DND-41 (cell line): ENCODE measurements around the gene KIAA0753.

Experiments
- ATAC-seq: fragments of 200-7000 bp; cut with Tn5 transposase; 3 replicates; pipeline ENCODE4 v1.9.1; 2021; ENCODE audit warnings: low read depth; ENCODE audit not compliant: insufficient read depth
- DNase-seq: peaks from one replicate; pipeline ENCODE4 v3.0.0-alpha.2; 2020
- H2AFZ ChIP-seq: 2 replicates; pipeline ENCODE4 v1.6.0; 2012; ENCODE audit warnings: low read depth, low read length
- H3K27ac ChIP-seq: 2 replicates; pipeline ENCODE4 v1.5.1; 2012; ENCODE audit warnings: low read length, inconsistent platforms
- H3K27me3 ChIP-seq: fragments of 200-600 bp; sonication (generic); 2 replicates; pipeline ENCODE4 v1.6.0; 2012; ENCODE audit warnings: low read length, mild to moderate bottlenecking, inconsistent platforms; ENCODE audit not compliant: insufficient read depth, poor library complexity
- H3K36me3 ChIP-seq: 2 replicates; pipeline ENCODE4 v1.5.1; 2012; ENCODE audit warnings: low read length, inconsistent platforms; ENCODE audit not compliant: insufficient read depth
- H3K4me1 ChIP-seq: 2 replicates; pipeline ENCODE4 v1.5.1; 2012; ENCODE audit warnings: mild to moderate bottlenecking, low read length; ENCODE audit not compliant: insufficient read depth
- H3K4me2 ChIP-seq: 2 replicates; pipeline ENCODE4 v1.6.0; 2012; ENCODE audit warnings: mild to moderate bottlenecking, moderate library complexity, low read length, inconsistent platforms; ENCODE audit not compliant: insufficient read depth
- H3K4me3 ChIP-seq, 2 experiments: fragments of 200-600 bp in 1 of 2; shearing (Covaris generic) in 1 of 2; 2 replicates each; pipeline ENCODE4 v1.5.1; 2012 to 2016; ENCODE audit warnings: inconsistent platforms in 2 of 2, low read length in 2 of 2, mild to moderate bottlenecking in 2 of 2, low read depth in 1 of 2, moderate library complexity in 1 of 2
- H3K79me2 ChIP-seq: 2 replicates; pipeline ENCODE4 v1.6.0; 2012; ENCODE audit warnings: low read length, inconsistent platforms; ENCODE audit not compliant: insufficient read depth
- H3K9ac ChIP-seq: 2 replicates; pipeline ENCODE4 v1.6.0; 2012; ENCODE audit warnings: low read depth, mild to moderate bottlenecking, inconsistent platforms, low read length, moderate library complexity
- H3K9me3 ChIP-seq: 2 replicates; pipeline ENCODE4 v1.5.1; 2012; ENCODE audit warnings: low read length, moderate library complexity, mild to moderate bottlenecking, inconsistent platforms; ENCODE audit not compliant: insufficient read depth, severe bottlenecking
- H4K20me1 ChIP-seq: 2 replicates; pipeline ENCODE4 v1.6.0; 2012; ENCODE audit warnings: low read length; ENCODE audit not compliant: insufficient read depth
- EZH2 ChIP-seq: IDR thresholded peaks from 3 replicates; pipeline ENCODE4 v1.6.1; 2012; ENCODE audit warnings: borderline replicate concordance, low read depth, mild to moderate bottlenecking, moderate library complexity, low read length, inconsistent platforms; ENCODE audit not compliant: severe bottlenecking
- TF ChIP-seq, protein P1 (sequence below): IDR thresholded peaks from 2 replicates; pipeline ENCODE4 v1.5.1; 2012; ENCODE audit warnings: borderline replicate concordance, low read length, moderate library complexity, mild to moderate bottlenecking; ENCODE audit not compliant: poor library complexity, severe bottlenecking; ENCODE audit errors: extremely low read depth

KIAA0753 gene

DNA sequence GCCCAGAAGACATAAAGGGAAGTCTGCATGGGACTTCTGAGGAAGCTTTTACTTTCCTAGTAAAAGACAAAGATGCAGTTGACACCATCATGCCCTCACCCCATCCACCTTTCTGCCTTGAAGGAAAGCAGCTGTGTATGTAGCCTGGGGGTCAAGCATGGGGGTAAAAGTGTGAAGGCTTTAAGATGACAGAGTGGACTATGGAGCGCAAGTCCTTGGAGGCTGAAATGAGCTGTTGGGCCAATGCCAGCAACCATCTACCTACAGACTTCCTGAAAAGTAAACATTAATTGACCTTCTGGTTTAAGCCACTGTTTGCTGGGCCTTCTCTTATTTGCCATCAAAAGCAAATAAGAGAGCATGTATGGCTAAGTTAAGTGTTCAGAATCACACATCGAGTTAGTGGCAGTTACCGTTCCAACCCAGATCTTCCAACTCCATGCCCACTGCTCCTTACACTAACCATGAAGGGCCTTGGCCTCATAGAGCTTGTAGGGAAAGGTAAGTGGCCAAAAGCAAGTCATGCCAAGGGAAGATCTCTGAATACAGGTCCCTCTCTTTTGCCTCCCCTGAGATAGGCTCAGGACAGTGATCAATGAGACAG lies 42.7 kb upstream of the KIAA0753 start:
- H3K9ac ChIP-seq = no peak overlapping the region
- H3K27me3 ChIP-seq = peaks cover 33% of the 10 kb centered on the region
- no peak for TF ChIP-seq EZH2
- TF ChIP-seq, protein P1, sequence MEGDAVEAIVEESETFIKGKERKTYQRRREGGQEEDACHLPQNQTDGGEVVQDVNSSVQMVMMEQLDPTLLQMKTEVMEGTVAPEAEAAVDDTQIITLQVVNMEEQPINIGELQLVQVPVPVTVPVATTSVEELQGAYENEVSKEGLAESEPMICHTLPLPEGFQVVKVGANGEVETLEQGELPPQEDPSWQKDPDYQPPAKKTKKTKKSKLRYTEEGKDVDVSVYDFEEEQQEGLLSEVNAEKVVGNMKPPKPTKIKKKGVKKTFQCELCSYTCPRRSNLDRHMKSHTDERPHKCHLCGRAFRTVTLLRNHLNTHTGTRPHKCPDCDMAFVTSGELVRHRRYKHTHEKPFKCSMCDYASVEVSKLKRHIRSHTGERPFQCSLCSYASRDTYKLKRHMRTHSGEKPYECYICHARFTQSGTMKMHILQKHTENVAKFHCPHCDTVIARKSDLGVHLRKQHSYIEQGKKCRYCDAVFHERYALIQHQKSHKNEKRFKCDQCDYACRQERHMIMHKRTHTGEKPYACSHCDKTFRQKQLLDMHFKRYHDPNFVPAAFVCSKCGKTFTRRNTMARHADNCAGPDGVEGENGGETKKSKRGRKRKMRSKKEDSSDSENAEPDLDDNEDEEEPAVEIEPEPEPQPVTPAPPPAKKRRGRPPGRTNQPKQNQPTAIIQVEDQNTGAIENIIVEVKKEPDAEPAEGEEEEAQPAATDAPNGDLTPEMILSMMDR = no peak
- H3K9me3 ChIP-seq = no peaks in the 10 kb centered on the region
- no peaks in the 10 kb centered on the region for H3K36me3 ChIP-seq
- no peak for ATAC-seq
- H3K27ac ChIP-seq = no peak overlapping the region
- no peak overlapping the region for H3K4me2 ChIP-seq
- H3K4me1 ChIP-seq = no peaks in the 10 kb centered on the region
- H4K20me1 ChIP-seq = peaks cover 9% of the 10 kb centered on the region
- no peak for DNase-seq
- H2AFZ ChIP-seq = no peak overlapping the region
- H3K79me2 ChIP-seq = no peaks in the 10 kb centered on the region
- H3K4me3 ChIP-seq = no peak overlapping the region

- no peaks in the 10 kb centered on the region for H3K79me2 ChIP-seq
- no peak overlapping the region for H3K4me2 ChIP-seq
Measured at GRCh38 chr17:6682339-6682738, 41.8 kb upstream of the KIAA0753 start.

DNA sequence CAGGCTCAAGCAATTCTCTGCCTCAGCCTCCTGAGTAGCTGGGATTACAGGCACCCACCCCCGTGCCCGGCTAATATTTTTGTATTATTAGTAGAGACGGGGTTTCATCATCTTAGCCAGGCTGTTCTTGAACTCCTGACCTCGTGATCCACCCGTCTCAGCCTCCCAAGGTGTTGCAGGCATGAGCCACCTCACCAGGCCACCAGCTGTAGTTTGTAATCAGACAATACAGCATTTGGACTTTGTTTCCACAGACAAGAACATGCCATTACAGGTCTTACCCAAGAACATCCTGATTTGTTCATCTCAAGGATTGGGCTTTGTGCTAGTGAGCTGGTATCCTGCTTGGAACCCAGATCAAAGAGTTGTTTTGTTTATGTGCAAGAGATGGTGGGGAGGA lies 41.2 kb upstream of the KIAA0753 start:
- Histone ChIP-seq H3K4me3 (no peak overlapping the region), H3K79me2 (no peaks in the 10 kb centered on the region), H3K36me3 (no peaks in the 10 kb centered on the region), H3K9me3 (no peaks in the 10 kb centered on the region), H4K20me1 (peaks cover 19% of the 10 kb centered on the region), H3K4me2 (no peak overlapping the region), H2AFZ (no peak overlapping the region), H3K27ac (no peak overlapping the region), H3K4me1 (no peaks in the 10 kb centered on the region), H3K9ac (no peak overlapping the region), H3K27me3 (peaks cover 48% of the 10 kb centered on the region)
- no peak for TF ChIP-seq EZH2
- TF ChIP-seq, protein P1 = no peak
- DNase-seq = no peak
- no peak for ATAC-seq

More at GRCh38 chr17:6682339-6682738, 41.8 kb upstream of the KIAA0753 start:
- no peak overlapping the region for H3K4me3 ChIP-seq
- ATAC-seq (no peak), DNase-seq (no peak)
- H4K20me1 ChIP-seq = peaks cover 16% of the 10 kb centered on the region
- H3K27me3 ChIP-seq = peaks cover 42% of the 10 kb centered on the region
- H3K9me3 ChIP-seq = no peaks in the 10 kb centered on the region
- H3K27ac ChIP-seq = no peak overlapping the region
- no peaks in the 10 kb centered on the region for H3K36me3 ChIP-seq
- no peaks in the 10 kb centered on the region for H3K4me1 ChIP-seq
- H3K9ac ChIP-seq = no peak overlapping the region
- no peak overlapping the region for H2AFZ ChIP-seq
- TF ChIP-seq EZH2 = no peak
- TF ChIP-seq, protein P1 = no peak
